SW 1271 (cell line): ENCODE data around the gene PRKACB.
"Not testable (repeated sequence)": the region's sequence is repeated elsewhere in the genome, so short reads cannot be mapped to it uniquely, and the experiment has no call there.

ENCODE experiments used
- DNase-seq, 2 experiments: peaks; one replicate each; lab custom pipeline; 2025; lab: John Stamatoyannopoulos, UW

PRKACB gene

GRCh38 chr1:84269306-84269705 lies 125.2 kb downstream of the PRKACB start:
- DNase-seq: no peak

DNA sequence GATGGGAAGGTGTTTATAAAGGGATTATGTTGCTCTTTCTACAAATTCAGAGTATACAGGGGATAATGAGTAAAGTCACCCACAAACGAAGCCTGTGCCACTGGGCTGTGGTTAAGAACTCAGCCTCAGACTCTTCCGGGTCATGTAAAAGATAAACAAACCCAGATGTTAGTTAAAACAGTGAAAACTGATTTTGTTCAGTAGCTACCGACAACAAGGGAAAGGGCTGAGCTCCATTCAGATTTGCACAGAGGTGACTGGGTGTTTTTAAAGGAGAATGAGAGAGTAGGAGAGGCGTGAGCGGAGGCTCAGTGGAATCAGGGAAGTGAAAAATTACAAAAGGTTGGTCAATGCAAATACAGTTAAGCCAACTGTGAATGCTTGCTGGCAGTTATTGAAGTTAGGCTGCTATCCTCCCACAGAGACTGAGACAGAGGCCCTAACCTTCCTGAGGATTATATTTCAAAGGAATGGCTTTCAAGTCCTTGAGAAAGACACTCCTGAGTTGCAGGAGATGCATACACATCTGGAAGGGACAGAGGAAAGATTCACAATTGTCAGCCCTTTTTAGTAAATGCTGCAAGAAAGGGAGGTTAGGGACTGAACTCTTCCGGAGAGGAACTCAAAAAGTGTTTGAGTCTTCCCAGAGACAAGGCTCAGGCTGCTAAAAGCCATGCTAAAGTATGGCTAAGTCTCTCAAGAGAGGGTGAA lies 127.5 kb downstream of the PRKACB start:
- no peak for DNase-seq

DNA sequence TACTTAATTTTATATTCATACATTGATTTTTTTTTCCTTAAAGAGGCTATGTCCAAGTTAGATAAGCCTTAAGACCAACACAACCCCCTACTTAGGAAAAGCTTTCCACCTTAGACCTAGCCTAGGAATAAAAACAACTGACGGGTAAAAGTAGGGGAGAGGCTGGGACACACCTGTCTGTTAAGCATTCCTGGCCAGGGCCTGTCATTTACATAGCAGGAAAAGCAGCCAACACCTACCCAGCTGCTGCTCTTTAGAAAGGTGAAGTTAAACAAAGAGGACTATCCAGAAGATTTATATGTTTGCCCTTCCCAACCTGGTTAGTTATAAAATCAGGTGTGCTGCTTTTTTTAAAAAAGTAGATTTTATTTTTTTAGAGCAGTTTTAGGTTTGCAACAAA lies 128.3 kb downstream of the PRKACB start:
- no peak for DNase-seq

GRCh38 chr1:84277343-84278059 lies 133.4 kb downstream of the PRKACB start:
- no peak for DNase-seq

- DNase-seq: no peak
Measured at GRCh38 chr1:84278905-84279304, 134.8 kb downstream of the PRKACB start.

- no peak for DNase-seq
Measured at GRCh38 chr1:84280912-84281311, 136.8 kb downstream of the PRKACB start.

DNA sequence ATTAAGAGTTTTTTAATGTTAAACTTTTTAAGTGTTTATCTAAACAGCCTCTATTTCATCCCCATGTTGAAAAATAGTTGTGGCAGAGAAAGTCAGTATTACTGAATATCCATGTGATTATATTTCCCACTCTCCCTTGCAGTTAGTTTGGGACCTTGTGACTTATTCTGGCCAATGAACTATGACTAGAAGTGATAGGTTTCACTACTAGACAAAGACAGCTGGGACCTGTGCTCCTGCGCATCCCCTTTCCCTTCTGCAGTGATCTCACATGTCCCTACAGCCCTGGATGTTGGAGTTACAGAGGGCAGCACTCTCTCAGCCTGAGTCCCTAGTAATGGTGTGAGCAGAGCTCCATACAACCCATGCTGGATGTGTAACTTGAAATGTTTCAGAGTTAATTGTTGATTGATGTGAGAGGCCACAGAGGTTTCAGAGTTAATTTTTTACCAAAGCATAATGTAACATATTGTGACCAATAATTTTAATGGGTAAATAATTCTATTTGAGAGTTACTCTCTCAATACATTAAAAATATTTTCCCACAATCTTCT lies 138.8 kb downstream of the PRKACB start:
- no peak for DNase-seq

GRCh38 chr1:84283381-84283780 lies 139.3 kb downstream of the PRKACB start:
- no peak for DNase-seq

DNA sequence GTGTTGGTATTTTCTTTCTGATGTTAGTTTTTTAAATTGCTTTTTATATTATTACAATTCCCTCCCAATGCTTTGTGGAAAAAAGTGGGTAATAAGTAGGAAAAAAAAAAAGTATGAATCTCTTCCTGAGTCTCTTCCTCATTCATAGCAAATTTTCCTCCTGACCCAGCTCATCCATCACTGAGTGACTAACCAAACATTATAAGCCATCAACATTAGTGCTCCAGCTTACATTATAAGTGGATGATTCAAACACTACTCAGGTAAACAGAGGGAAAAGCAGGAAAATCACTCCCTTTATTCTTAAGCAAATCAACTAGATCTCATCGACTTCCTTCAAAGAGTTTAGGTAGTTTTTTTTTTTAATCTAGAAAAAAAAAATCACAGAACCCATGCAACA lies 142.0 kb downstream of the PRKACB start:
- no peak for DNase-seq

- not testable (repeated sequence) for DNase-seq
Measured at GRCh38 chr1:84287389-84287788, 143.3 kb downstream of the PRKACB start.
